ENCODE measurements around the gene AOPEP. TPM values are rescaled to one million over a fixed set of nuclear protein-coding genes. Genes with fewer than 3 reads are reported as not detected.

The AOPEP gene
- total RNA-seq, 1 donor from 2014 or later, result 175 TPM

DNA sequence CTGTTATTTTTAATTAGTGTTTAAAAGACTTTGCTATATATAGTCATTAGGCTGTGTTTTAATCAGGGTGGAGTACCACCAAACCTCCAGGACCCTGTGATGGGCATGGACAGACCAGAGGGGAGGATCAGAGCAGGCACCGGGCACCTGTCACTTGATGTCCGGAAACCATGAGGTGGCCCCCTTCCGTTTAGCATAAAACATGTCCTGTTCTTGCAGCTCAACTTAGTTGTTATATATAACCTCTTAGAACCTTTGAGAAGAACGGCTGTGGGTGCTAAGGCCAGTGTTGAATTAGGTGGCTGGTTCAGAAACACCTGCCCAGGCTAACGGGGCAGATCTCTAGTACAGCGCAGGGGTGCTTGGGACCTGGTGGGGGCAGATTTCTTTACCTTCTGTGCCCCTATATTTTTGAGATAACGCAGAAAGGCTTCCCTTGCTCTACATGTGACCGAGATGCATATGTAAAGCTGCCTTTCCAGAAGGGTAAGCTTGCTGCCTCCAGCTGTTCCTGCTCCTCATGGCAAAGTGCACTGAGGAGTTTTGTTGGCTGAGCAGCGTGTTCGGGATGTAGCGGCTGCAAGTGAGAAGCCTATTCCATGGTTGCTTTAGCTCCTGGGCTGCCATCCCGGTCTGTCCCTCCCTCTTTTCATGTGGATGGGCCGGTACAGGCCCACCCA, 335.6 kb downstream of the AOPEP start:
- Histone ChIP-seq H3K4me3 (no peak overlapping the region), H3K9me3 (replicated peaks) (no peaks in the 10 kb centered on the region), H3K27ac (replicated peaks) (peak overlapping the region; percentile 75), H3K4me1 (peaks cover 100% of the 10 kb centered on the region), H3K27me3 (ENCODE audit: low read depth) (no peaks in the 10 kb centered on the region), H3K36me3 (peaks cover 57% of the 10 kb centered on the region)
- intact Hi-C loops (cut with micrococcal nuclease), result no loop called here
- no peak for DNase-seq
- TF ChIP-seq, protein P1, sequence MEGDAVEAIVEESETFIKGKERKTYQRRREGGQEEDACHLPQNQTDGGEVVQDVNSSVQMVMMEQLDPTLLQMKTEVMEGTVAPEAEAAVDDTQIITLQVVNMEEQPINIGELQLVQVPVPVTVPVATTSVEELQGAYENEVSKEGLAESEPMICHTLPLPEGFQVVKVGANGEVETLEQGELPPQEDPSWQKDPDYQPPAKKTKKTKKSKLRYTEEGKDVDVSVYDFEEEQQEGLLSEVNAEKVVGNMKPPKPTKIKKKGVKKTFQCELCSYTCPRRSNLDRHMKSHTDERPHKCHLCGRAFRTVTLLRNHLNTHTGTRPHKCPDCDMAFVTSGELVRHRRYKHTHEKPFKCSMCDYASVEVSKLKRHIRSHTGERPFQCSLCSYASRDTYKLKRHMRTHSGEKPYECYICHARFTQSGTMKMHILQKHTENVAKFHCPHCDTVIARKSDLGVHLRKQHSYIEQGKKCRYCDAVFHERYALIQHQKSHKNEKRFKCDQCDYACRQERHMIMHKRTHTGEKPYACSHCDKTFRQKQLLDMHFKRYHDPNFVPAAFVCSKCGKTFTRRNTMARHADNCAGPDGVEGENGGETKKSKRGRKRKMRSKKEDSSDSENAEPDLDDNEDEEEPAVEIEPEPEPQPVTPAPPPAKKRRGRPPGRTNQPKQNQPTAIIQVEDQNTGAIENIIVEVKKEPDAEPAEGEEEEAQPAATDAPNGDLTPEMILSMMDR (IDR thresholded peaks at IDR 0.05; ENCODE audit: borderline replicate concordance), result no peak

DNA sequence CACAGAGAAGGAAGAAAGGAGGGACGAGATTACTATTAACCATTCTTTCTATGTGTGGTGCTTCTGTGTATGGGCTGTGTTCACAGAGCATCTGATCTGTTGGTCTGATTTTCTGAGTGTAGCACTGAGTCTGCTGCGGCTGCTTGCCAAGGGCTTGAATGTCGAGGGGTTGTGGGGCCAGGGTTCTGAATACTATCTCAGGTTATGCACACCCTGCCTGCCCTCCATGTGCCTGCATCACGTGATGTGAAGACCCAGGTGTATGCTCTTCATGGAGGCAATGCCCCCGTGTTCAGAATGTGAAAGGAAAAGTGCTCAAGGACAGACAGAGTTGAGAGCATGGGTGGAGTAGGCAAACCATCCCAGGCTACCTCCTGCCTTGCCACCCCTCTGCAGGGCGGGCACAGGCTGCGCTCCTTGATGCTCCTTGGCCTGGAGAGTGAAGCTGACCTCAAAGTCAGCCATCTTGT, 336.1 kb downstream of the AOPEP start:
- Histone ChIP-seq H3K27ac (replicated peaks) (peak overlapping the region; percentile 75), H3K36me3 (peaks cover 63% of the 10 kb centered on the region), H3K4me1 (peaks cover 100% of the 10 kb centered on the region), H3K4me3 (no peak overlapping the region), H3K9me3 (replicated peaks) (no peaks in the 10 kb centered on the region), H3K27me3 (ENCODE audit: low read depth) (no peaks in the 10 kb centered on the region)
- TF ChIP-seq, protein P1 (IDR thresholded peaks at IDR 0.05; ENCODE audit: borderline replicate concordance), result no peak
- intact Hi-C loops (cut with micrococcal nuclease), result no loop called here
- no peak for DNase-seq

DNA sequence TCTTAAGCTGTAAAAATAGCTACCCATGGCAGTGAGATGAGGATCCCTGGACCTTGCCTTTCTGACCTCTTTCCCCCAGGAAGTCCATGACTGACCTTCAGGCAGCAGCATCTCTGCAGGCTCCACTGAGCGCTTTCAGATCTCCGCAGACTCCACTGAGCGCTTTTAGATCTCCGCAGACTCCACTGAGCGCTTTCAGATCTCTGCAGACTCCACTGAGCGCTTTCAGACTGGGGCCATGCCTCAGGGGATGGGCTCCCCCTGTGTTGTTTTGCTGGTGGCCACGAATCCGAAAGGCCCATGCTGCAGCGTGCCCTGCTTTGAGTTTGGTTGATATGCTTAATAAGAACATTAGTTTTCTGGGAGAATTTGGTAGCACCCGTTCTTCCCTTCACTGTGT, 336.8 kb downstream of the AOPEP start:
- Histone ChIP-seq H3K4me1 (peaks cover 100% of the 10 kb centered on the region), H3K9me3 (replicated peaks) (no peaks in the 10 kb centered on the region), H3K27me3 (ENCODE audit: low read depth) (no peaks in the 10 kb centered on the region), H3K4me3 (peak overlapping the region; percentile 6), H3K36me3 (peaks cover 66% of the 10 kb centered on the region), H3K27ac (replicated peaks) (peak overlapping the region; percentile 75)
- intact Hi-C loops (cut with micrococcal nuclease), result no loop called here
- DNase-seq, result no peak
- TF ChIP-seq, protein P1 (IDR thresholded peaks at IDR 0.05; ENCODE audit: borderline replicate concordance), result no peak

DNA sequence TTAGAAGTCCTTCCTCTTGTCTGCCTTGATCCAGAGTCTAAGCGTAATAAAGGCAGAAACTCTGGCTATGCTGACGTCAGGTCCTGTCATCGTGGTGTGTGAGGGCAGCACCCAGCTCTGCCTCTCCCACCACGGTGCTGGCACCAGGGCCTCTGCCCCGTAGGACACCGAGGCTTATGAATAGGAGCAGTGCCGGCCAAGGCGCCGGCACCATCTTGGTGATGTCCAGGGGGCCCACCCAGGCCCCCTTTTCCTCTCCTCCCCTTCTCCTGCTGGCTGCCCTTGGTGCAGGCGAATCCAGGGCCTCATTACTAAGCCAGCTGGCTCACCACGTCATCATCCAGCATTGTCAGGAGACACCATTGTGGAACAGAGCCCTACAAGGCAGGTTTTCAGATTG, 338.7 kb downstream of the AOPEP start:
- Histone ChIP-seq H3K9me3 (replicated peaks) (no peaks in the 10 kb centered on the region), H3K4me3 (no peak overlapping the region), H3K27ac (replicated peaks) (peak overlapping the region; percentile 75), H3K36me3 (peaks cover 79% of the 10 kb centered on the region), H3K4me1 (peaks cover 100% of the 10 kb centered on the region), H3K27me3 (ENCODE audit: low read depth) (no peaks in the 10 kb centered on the region)
- no peak for DNase-seq
- TF ChIP-seq, protein P1 (IDR thresholded peaks at IDR 0.05; ENCODE audit: borderline replicate concordance), result no peak
- intact Hi-C loops (cut with micrococcal nuclease), result no loop called here

DNA sequence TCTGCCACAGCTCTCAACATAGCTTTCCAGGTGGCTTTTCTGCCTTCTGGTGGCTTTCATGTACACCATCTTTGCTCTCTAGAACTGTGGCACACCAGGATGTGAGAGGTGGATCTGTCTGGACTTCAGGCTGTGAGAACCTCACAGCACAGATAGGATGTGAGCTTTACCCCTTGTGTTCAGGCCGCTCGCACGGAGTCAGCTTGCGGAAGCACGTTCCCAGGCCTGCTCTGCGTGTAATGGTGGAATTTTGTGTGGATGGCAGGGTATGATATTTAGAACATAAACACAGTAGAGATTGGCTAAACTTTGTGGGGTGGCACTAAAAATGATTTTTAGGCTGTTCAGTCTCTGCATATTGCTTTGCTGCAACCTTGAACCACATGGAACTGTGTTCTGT, 340.6 kb downstream of the AOPEP start:
- no peaks in the 10 kb centered on the region for H3K27me3 ChIP-seq (ENCODE audit: low read depth)
- TF ChIP-seq, protein P1 (IDR thresholded peaks at IDR 0.05; ENCODE audit: borderline replicate concordance), result no peak
- H3K9me3 ChIP-seq (replicated peaks), result no peaks in the 10 kb centered on the region
- intact Hi-C loops (cut with micrococcal nuclease), result no loop called here
- peak overlapping the region; percentile 75 for H3K27ac ChIP-seq (replicated peaks)
- H3K4me3 ChIP-seq, result no peak overlapping the region
- peaks cover 100% of the 10 kb centered on the region for H3K4me1 ChIP-seq
- DNase-seq, result no peak
- peaks cover 63% of the 10 kb centered on the region for H3K36me3 ChIP-seq
